HFF-Myc (cell line): Measurements from ENCODE around the gene RSPH4A.
"Not testable (repeated sequence)": the region's sequence is repeated elsewhere in the genome, so short reads cannot be mapped to it uniquely, and the experiment has no call there.

Experiments
- DNase-seq: peaks from one replicate; pipeline ENCODE4 v3.0.0-alpha.2; 2011; ENCODE audit warnings: low read depth; ENCODE audit errors: extremely low read depth
- H3K4me3 ChIP-seq: replicated peaks from 2 replicates; pipeline ENCODE4 v1.5.1; 2011; ENCODE audit warnings: low read depth, mild to moderate bottlenecking, control low read depth, low read length
- CTCF ChIP-seq: IDR thresholded peaks from 2 replicates; pipeline ENCODE4 v1.5.1; 2012; ENCODE audit warnings: mild to moderate bottlenecking, low read depth, low read length, control low read depth; ENCODE audit errors: missing control alignments

RSPH4A gene

GRCh38 chr6:116661594-116661993 is 45.3 kb downstream of the RSPH4A start:
- no peak for TF ChIP-seq CTCF
- no peak overlapping the region for H3K4me3 ChIP-seq

GRCh38 chr6:116662202-116662601 is 45.9 kb downstream of the RSPH4A start:
- TF ChIP-seq CTCF: no peak
- no peak overlapping the region for H3K4me3 ChIP-seq

More at GRCh38 chr6:116661594-116661993, 45.3 kb downstream of the RSPH4A start:
- DNase-seq: no peak

GRCh38 chr6:116663308-116663707 is 47.0 kb downstream of the RSPH4A start:
- TF ChIP-seq CTCF: no peak
- DNase-seq: no peak
- no peak overlapping the region for H3K4me3 ChIP-seq

More at GRCh38 chr6:116662202-116662601, 45.9 kb downstream of the RSPH4A start:
- DNase-seq: no peak

- DNase-seq, H3K4me3 ChIP-seq: not testable (repeated sequence)
These were observed 47.9 kb downstream of the RSPH4A start for GRCh38 chr6:116664169-116664568.

GRCh38 chr6:116665464-116665863 is 49.2 kb downstream of the RSPH4A start:
- TF ChIP-seq CTCF: no peak
- peak overlapping the region; percentile 27; the same call in 1 of the 2 replicates for H3K4me3 ChIP-seq
- DNase-seq: no peak

- peak overlapping the region; percentile 27; the same call in 1 of the 2 replicates for H3K4me3 ChIP-seq
- no peak for TF ChIP-seq CTCF
- DNase-seq: no peak
These were observed 50.6 kb downstream of the RSPH4A start for GRCh38 chr6:116666869-116667268.

- DNase-seq: no peak
- H3K4me3 ChIP-seq: peak overlapping the region; percentile 96
- no peak for TF ChIP-seq CTCF
These were observed 51.3 kb downstream of the RSPH4A start for GRCh38 chr6:116667623-116668022.
